Keratinocyte (primary cell): ENCODE measurements around the gene UBQLN4.

Experiments
- CTCF ChIP-seq, 3 experiments: IDR thresholded peaks in 1 of 3; conservative IDR thresholded peaks in 1 of 3; optimal IDR thresholded peaks in 1 of 3; 2 replicates in 2 of 3; 3 replicates in 1 of 3; pipeline versions ENCODE3 to v1.5.1; 2011; ENCODE audit warnings: low read length in 3 of 3, mild to moderate bottlenecking in 3 of 3, moderate library complexity in 2 of 3, control low read depth in 1 of 3, inconsistent platforms in 1 of 3; ENCODE audit not compliant: insufficient read depth in 2 of 3; ENCODE audit errors: extremely low read depth in 1 of 3
- EZH2 ChIP-seq: IDR thresholded peaks from one replicate; pipeline ENCODE4 v1.6.1; 2012; ENCODE audit warnings: inconsistent platforms, mild to moderate bottlenecking, low read length, moderate library complexity

- TF ChIP-seq EZH2 (no peak), CTCF (optimal IDR thresholded peaks at IDR 0.05 in 1 of 3, IDR thresholded peaks at IDR 0.05 in 1 of 3, conservative IDR thresholded peaks at IDR 0.05 in 1 of 3; ENCODE audit: extremely low read depth in 1 of 3, insufficient read depth in 2 of 3, low read length in 3 of 3) (no peak)
These were observed 11.0 kb upstream of the UBQLN4 start for GRCh38 chr1:156064615-156065014.
